HG03045 (cell line): ENCODE data around the gene ABCC11.

Experiments used
- ATAC-seq: cut with Tn5 transposase; IDR thresholded peaks from one replicate; pipeline ENCODE4 v1.9.1; 2021; ENCODE audit warnings: mild to moderate bottlenecking, moderate library complexity; ENCODE audit not compliant: unreplicated experiment

ABCC11 gene

GRCh38 chr16:48247311-48247710 is at the start of gene ABCC11:
ABCC11 (minus strand) TSS chr16:48247539; CDS start chr16:48231921, 15,618 bp downstream.
- ATAC-seq, result no peak

GRCh38 chr16:48295488-48296281 is 48.3 kb upstream of the ABCC11 start:
- ATAC-seq, result no peak

GRCh38 chr16:48294724-48295123 is 47.4 kb upstream of the ABCC11 start:
- no peak for ATAC-seq

GRCh38 chr16:48292452-48292851 is 45.1 kb upstream of the ABCC11 start:
- ATAC-seq, result no peak

GRCh38 chr16:48291754-48292153 is 44.4 kb upstream of the ABCC11 start:
- no peak for ATAC-seq

- no peak for ATAC-seq
Measured at GRCh38 chr16:48291303-48291702, 44.0 kb upstream of the ABCC11 start.

GRCh38 chr16:48287239-48287638 is 39.9 kb upstream of the ABCC11 start:
- no peak for ATAC-seq

- no peak for ATAC-seq
Measured at GRCh38 chr16:48284772-48285409, 37.6 kb upstream of the ABCC11 start.

- ATAC-seq, result no peak
Measured at GRCh38 chr16:48282636-48283263, 35.4 kb upstream of the ABCC11 start.

GRCh38 chr16:48280546-48280945 is 33.2 kb upstream of the ABCC11 start:
- ATAC-seq, result no peak

GRCh38 chr16:48279199-48279598 is 31.9 kb upstream of the ABCC11 start:
- ATAC-seq, result no peak

GRCh38 chr16:48277158-48277557 is 29.8 kb upstream of the ABCC11 start:
- ATAC-seq, result no peak

- no peak for ATAC-seq
Measured at GRCh38 chr16:48276102-48276501, 28.8 kb upstream of the ABCC11 start.

- no peak for ATAC-seq
Measured at GRCh38 chr16:48274476-48274875, 27.1 kb upstream of the ABCC11 start.

- no peak for ATAC-seq
Measured at GRCh38 chr16:48272837-48273421, 25.6 kb upstream of the ABCC11 start.

GRCh38 chr16:48271728-48272127 is 24.4 kb upstream of the ABCC11 start:
- ATAC-seq, result no peak

GRCh38 chr16:48269011-48269410 is 21.7 kb upstream of the ABCC11 start:
- ATAC-seq, result no peak

- ATAC-seq, result no peak
Measured at GRCh38 chr16:48262631-48263030, 15.3 kb upstream of the ABCC11 start.

- no peak for ATAC-seq
Measured at GRCh38 chr16:48261569-48261968, 14.2 kb upstream of the ABCC11 start.

- no peak for ATAC-seq
Measured at GRCh38 chr16:48256579-48257177, 9.3 kb upstream of the ABCC11 start.

GRCh38 chr16:48252013-48252412 is 4.7 kb upstream of the ABCC11 start:
- ATAC-seq, result no peak
